GM23338 (cell line): ENCODE data around the gene ARHGEF28. TPM values are rescaled to one million over a fixed set of nuclear protein-coding genes. Genes with fewer than 3 reads are reported as not detected.

ENCODE experiments used
- ATAC-seq: fragments of 200-7000 bp; cut with Tn5 transposase; 3 replicates; pipeline ENCODE4 v1.9.1; 2020
- DNase-seq: peaks from one replicate; pipeline ENCODE4 v3.0.0-alpha.2; 2015; ENCODE audit warnings: low spot score
- H2AFZ ChIP-seq: fragments of 200-600 bp; sonication (generic); 2 replicates; pipeline ENCODE4 v1.8.0; 2016; ENCODE audit warnings: antibody characterized with exemption, mild to moderate bottlenecking, moderate library complexity
- H3F3A ChIP-seq: fragments of 200-600 bp; sonication (generic); replicated peaks from 2 replicates; pipeline ENCODE4 v1.8.0; 2017; ENCODE audit warnings: antibody characterized with exemption, mixed run types, low read depth
- H3K27ac ChIP-seq: fragments of 200-600 bp; sonication (generic); 2 replicates; pipeline ENCODE4 v1.6.1; 2016; ENCODE audit warnings: low read depth
- H3K27me3 ChIP-seq: fragments of 200-600 bp; sonication (generic); 2 replicates; pipeline ENCODE4 v1.8.0; 2016; ENCODE audit warnings: mild to moderate bottlenecking, mixed run types, moderate library complexity; ENCODE audit not compliant: insufficient read depth
- H3K36me3 ChIP-seq: fragments of 200-600 bp; sonication (generic); 2 replicates; pipeline ENCODE4 v1.8.0; 2016; ENCODE audit warnings: mild to moderate bottlenecking; ENCODE audit not compliant: insufficient read depth
- H3K4me1 ChIP-seq: fragments of 200-600 bp; sonication (generic); 2 replicates; pipeline ENCODE4 v1.8.0; 2016; ENCODE audit warnings: mild to moderate bottlenecking, moderate library complexity; ENCODE audit not compliant: insufficient read depth
- H3K4me2 ChIP-seq: fragments of 200-600 bp; sonication (generic); 2 replicates; pipeline ENCODE4 v1.7.1; 2017; ENCODE audit warnings: mixed run types
- H3K4me3 ChIP-seq: fragments of 200-600 bp; sonication (generic); 2 replicates; pipeline ENCODE4 v1.6.1; 2016; ENCODE audit warnings: mixed run types
- H3K79me2 ChIP-seq: fragments of 200-600 bp; sonication (generic); replicated peaks from 2 replicates; pipeline ENCODE4 v1.8.0; 2017; ENCODE audit warnings: mild to moderate bottlenecking; ENCODE audit not compliant: insufficient read depth
- H3K9me2 ChIP-seq: fragments of 200-600 bp; sonication (generic); 2 replicates; pipeline ENCODE4 v1.8.0; 2017; ENCODE audit not compliant: insufficient read depth
- H4K20me1 ChIP-seq: fragments of 200-600 bp; sonication (generic); replicated peaks from 2 replicates; pipeline ENCODE4 v1.8.0; 2017; ENCODE audit warnings: mild to moderate bottlenecking; ENCODE audit not compliant: insufficient read depth
- H3K27ac Mint-ChIP-seq: 2 replicates; pipeline ENCODE4 v1.8.0; 2020; ENCODE audit warnings: inconsistent platforms, mild to moderate bottlenecking, moderate library complexity, mixed read lengths
- H3K27me3 Mint-ChIP-seq: 3 replicates; pipeline ENCODE4 v1.8.0; 2022; ENCODE audit warnings: low read depth, mild to moderate bottlenecking, moderate library complexity, mixed read lengths, inconsistent platforms; ENCODE audit not compliant: insufficient read depth, poor library complexity
- H3K36me3 Mint-ChIP-seq: 3 replicates; pipeline ENCODE4 v1.8.0; 2021; ENCODE audit warnings: low read depth, mild to moderate bottlenecking, inconsistent platforms, moderate library complexity, mixed read lengths
- H3K4me1 Mint-ChIP-seq: 3 replicates; pipeline ENCODE4 v1.8.0; 2020; ENCODE audit warnings: mild to moderate bottlenecking, inconsistent platforms, mixed read lengths
- H3K4me3 Mint-ChIP-seq: 3 replicates; pipeline ENCODE4 v1.8.0; 2021; ENCODE audit warnings: moderate library complexity, mild to moderate bottlenecking, inconsistent platforms, mixed read lengths
- H3K9me3 Mint-ChIP-seq: 3 replicates; pipeline ENCODE4 v1.8.0; 2020; ENCODE audit warnings: moderate library complexity, mild to moderate bottlenecking, inconsistent platforms, mixed read lengths
- ETS1 ChIP-seq: IDR thresholded peaks from 2 replicates; pipeline ENCODE4 v1.6.1; 2016; ENCODE audit warnings: antibody characterized with exemption
- EZH2phosphoT487 ChIP-seq: fragments of 200-600 bp; sonication (generic); IDR thresholded peaks from one replicate; pipeline ENCODE4 v1.8.1; 2018; ENCODE audit warnings: antibody characterized with exemption; ENCODE audit not compliant: unreplicated experiment
- JUNB ChIP-seq: IDR thresholded peaks from one replicate; pipeline ENCODE4 v1.6.1; 2016; ENCODE audit warnings: antibody characterized with exemption; ENCODE audit not compliant: unreplicated experiment
- POLR2AphosphoS5 ChIP-seq: IDR thresholded peaks from 2 replicates; pipeline ENCODE4 v1.6.1; 2016; ENCODE audit warnings: antibody characterized with exemption, low read depth
- REST ChIP-seq: IDR thresholded peaks from one replicate; pipeline ENCODE4 v1.6.1; 2018; ENCODE audit warnings: antibody characterized with exemption; ENCODE audit not compliant: unreplicated experiment
- STAT1 ChIP-seq: IDR thresholded peaks from one replicate; pipeline ENCODE4 v1.6.1; 2016; ENCODE audit warnings: antibody characterized with exemption; ENCODE audit not compliant: unreplicated experiment
- ZNF331 ChIP-seq: fragments of 250-450 bp; sonication (Bioruptor Pico); IDR thresholded peaks from 2 replicates; pipeline ENCODE4 v1.5.0; 2020; ENCODE audit warnings: low read depth, mild to moderate bottlenecking, moderate library complexity
- ZNF462 ChIP-seq: fragments of 250-450 bp; sonication (Bioruptor Pico); IDR thresholded peaks from 2 replicates; pipeline ENCODE4 v1.5.0; 2020; ENCODE audit warnings: mild to moderate bottlenecking, moderate library complexity
- polyA plus RNA-seq: library from polyadenylated mRNA; unstranded; fragments of >200 nt; fragmentation: Nextera tagmentation; extraction: Ambion mirVana; gene quantifications from 2 replicates; pipeline ENCODE4 v1.2.1, GENCODE V29; 2016
- total RNA-seq: library from RNA; depleted of rRNA; stranded (reverse); fragments of >200 nt; shearing (Covaris generic); gene quantifications from 2 replicates; pipeline ENCODE4 v1.2.3, GENCODE V29; 2014

ARHGEF28 gene
- total and polyA plus RNA-seq, 2 experiments from 2014 or later, result 0.39 to 1.0 TPM

GRCh38 chr5:73770172-73771025, 144.4 kb downstream of the ARHGEF28 start:
- no peak for DNase-seq
- Histone ChIP-seq H3K9me2 (no peaks in the 10 kb centered on the region; the same call in 1 of the 2 replicates), H3K36me3 (no peaks in the 10 kb centered on the region), H3K4me3 (no peak overlapping the region), H3K4me1 (no peaks in the 10 kb centered on the region), H3K27me3 (no peaks in the 10 kb centered on the region), H3K27ac (no peak overlapping the region), H3K79me2 (no peaks in the 10 kb centered on the region), H3F3A (no peaks in the 10 kb centered on the region), H2AFZ (no peak overlapping the region), H3K4me2 (no peak overlapping the region), H4K20me1 (no peaks in the 10 kb centered on the region)
- Mint-ChIP-seq H3K36me3 (peaks cover 17% of the 10 kb centered on the region; the same call in 2 of the 3 replicates), H3K9me3 (peaks cover 32% of the 10 kb centered on the region), H3K27ac (no peak overlapping the region), H3K4me3 (no peak overlapping the region), H3K4me1 (no peaks in the 10 kb centered on the region), H3K27me3 (no peaks in the 10 kb centered on the region)
- ATAC-seq, result no peak
- TF ChIP-seq EZH2phosphoT487, result no peak
- no peak for TF ChIP-seq ZNF331
- no peak for TF ChIP-seq JUNB
- TF ChIP-seq ETS1, result no peak
- TF ChIP-seq STAT1, result no peak
- TF ChIP-seq POLR2AphosphoS5, result no peak

- H2AFZ ChIP-seq, result no peak overlapping the region
- Mint-ChIP-seq H3K27ac (no peak overlapping the region), H3K4me3 (no peak overlapping the region), H3K4me1 (no peaks in the 10 kb centered on the region), H3K9me3 (no peaks in the 10 kb centered on the region), H3K36me3 (no peaks in the 10 kb centered on the region), H3K27me3 (no peaks in the 10 kb centered on the region)
- H3K9me2 ChIP-seq, result no peaks in the 10 kb centered on the region; the same call in 1 of the 2 replicates
- H3F3A ChIP-seq, result no peaks in the 10 kb centered on the region
- no peaks in the 10 kb centered on the region for H4K20me1 ChIP-seq
- no peak overlapping the region for H3K4me2 ChIP-seq
- H3K27ac ChIP-seq, result no peak overlapping the region
- no peak overlapping the region for H3K4me3 ChIP-seq
- DNase-seq (no peak), ATAC-seq (no peak)
- no peaks in the 10 kb centered on the region for H3K27me3 ChIP-seq
- H3K36me3 ChIP-seq, result no peaks in the 10 kb centered on the region
- no peaks in the 10 kb centered on the region for H3K79me2 ChIP-seq
- no peak for TF ChIP-seq ZNF462 (CRISPR knock-in tag)
- TF ChIP-seq REST, result no peak
- TF ChIP-seq EZH2phosphoT487, result no peak
- TF ChIP-seq JUNB, result no peak
- H3K4me1 ChIP-seq, result no peaks in the 10 kb centered on the region
Measured at GRCh38 chr5:73774924-73775323, 148.9 kb downstream of the ARHGEF28 start.
